SHP77 (cell line): ENCODE measurements around the gene CDKN2B.
"Not testable (repeated sequence)": the region's sequence is repeated elsewhere in the genome, so short reads cannot be mapped to it uniquely, and the experiment has no call there.

ENCODE experiments used
- DNase-seq, 2 experiments: peaks; one replicate each; lab custom pipeline; 2025; lab: John Stamatoyannopoulos, UW

The CDKN2B gene

GRCh38 chr9:21969011-21969940 lies 39.8 kb downstream of the CDKN2B start:
- no peak for DNase-seq

DNA sequence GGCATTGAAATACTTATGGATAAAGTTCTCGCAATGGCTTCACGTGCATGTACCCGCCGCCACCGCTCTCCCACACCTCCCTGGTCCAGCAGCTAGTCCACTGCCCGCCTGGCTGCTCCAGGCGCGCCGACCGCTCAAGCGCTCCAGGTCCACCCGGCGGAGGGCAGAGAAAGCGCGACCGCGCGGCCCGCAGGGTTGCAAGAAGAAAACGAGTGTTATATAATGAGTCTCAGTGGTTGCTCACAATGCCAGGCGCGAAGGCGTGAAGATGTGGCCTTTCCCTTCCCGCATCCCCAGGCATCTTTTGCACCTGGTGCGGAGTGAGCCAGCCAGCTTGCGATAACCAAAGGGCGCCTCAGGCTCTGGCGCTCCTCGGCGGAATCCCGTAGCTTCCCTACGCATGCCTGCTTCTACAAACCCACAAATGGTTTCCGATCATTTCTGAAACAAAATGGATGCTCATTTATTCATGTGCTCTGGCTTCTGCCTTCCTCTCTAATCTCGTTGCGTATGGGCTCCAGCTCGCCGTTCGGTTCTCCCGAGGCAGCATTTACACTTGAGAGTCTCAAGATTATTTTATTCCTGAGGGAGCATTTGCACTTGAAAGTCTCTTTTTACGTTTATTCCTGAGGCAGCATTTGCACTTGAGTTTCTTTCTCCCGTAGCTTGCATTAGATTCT lies 40.6 kb downstream of the CDKN2B start:
- no peak for DNase-seq

- DNase-seq, result no peak
Measured at GRCh38 chr9:21967702-21968101, 41.4 kb downstream of the CDKN2B start.

DNA sequence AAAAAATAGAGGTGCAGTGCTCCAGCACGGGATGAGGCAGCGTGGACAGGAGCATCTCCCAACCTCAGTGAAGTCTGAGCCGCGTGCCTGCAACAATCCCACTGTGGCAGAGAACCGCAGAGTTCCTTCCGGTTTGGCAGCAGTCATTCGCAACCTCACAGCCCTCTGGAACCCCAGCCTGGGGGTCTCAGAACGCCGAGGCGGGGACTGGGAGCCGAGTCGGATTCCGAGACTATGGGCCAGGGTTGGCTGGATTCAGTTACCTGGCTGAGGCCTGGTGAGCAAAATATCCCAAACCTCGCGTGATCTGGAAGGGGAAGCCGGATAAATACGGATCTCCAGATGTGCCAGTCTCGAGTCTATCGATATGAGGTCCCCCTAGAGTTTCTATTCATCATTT lies 41.9 kb downstream of the CDKN2B start:
- DNase-seq, result no peak

- DNase-seq, result no peak
Measured at GRCh38 chr9:21966140-21966851, 42.8 kb downstream of the CDKN2B start.

DNA sequence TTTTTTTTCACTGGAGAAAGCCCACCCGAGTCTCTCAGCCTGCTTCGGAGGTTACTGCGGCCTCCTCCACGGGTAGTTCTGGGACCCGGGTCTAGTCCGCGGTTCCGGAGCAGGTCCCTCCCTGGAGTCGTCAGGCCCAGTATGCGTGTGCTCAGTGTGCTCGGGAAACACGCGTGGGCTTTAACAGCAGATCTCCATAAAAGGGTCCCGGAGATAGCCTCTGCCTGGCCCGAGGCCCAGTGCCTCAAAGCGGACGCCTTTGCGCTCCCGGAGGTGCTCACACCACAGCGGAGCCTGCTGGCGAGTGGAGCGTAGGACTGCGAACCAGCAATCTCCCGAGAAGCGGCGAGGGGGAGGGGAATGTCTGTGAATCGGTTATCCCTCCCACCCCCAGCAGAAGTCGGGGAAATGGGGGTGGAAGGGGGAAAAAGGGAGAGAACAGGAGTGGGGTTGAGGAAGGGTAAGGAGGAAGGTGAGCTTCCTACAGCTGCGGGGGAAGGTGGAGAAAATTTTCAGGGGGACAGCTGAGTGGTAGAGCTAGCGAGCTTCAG lies 43.6 kb downstream of the CDKN2B start:
- no peak for DNase-seq

- no peak for DNase-seq
Measured at GRCh38 chr9:21964925-21965385, 44.1 kb downstream of the CDKN2B start.

GRCh38 chr9:21961569-21961968 lies 47.5 kb downstream of the CDKN2B start:
- DNase-seq, result no peak

GRCh38 chr9:21959268-21959667 lies 49.8 kb downstream of the CDKN2B start:
- DNase-seq, result not testable (repeated sequence)

DNA sequence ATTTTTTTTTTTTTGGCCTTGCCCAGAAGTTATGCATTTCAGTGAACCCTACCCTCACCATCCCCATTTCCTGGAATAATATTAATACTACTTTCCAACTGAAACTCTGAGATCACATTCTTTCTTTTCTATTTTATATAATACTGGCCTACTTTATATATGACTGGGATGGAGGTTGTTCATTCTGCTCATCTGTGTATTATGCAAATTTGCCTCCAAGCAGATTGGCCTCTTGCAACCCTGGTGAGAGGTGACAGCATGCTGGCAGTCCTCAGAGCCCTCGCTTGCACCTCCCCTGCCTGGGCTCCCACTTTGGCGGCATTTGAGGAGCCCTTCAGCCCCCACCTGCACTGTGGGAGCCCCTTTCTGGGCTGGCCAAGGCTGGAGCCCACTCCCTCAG lies 50.3 kb downstream of the CDKN2B start:
- no peak for DNase-seq
